Fibroblast of lung (primary cell): ENCODE measurements around the gene NDUFB2. TPM values are rescaled to one million over a fixed set of nuclear protein-coding genes. Genes with fewer than 3 reads are reported as not detected.
A peak's percentile ranks its signal among the peaks of the same experiment; 100 is the strongest.
"Not testable (repeated sequence)": the region's sequence is repeated elsewhere in the genome, so short reads cannot be mapped to it uniquely, and the experiment has no call there.

Experiments
- DNase-seq, 2 donors: peaks; one replicate each; pipeline versions ENCODE4 v3.0.0 to v3.0.0-alpha.2; 2010; ENCODE audit warnings: low read depth in 2 of 2
- H2AFZ ChIP-seq: 2 replicates; pipeline ENCODE4 v1.5.1; 2012; ENCODE audit warnings: low read length, control low read depth, inconsistent platforms
- H3K27ac ChIP-seq: 2 replicates; pipeline ENCODE4 v1.5.1; 2011; ENCODE audit warnings: low read length, control low read depth; ENCODE audit not compliant: insufficient read depth
- H3K27me3 ChIP-seq: 2 replicates; pipeline ENCODE4 v1.5.1; 2011; ENCODE audit warnings: mild to moderate bottlenecking, low read length; ENCODE audit not compliant: control insufficient read depth, insufficient read depth
- H3K36me3 ChIP-seq: 2 replicates; pipeline ENCODE4 v1.5.1; 2011; ENCODE audit warnings: low read length; ENCODE audit not compliant: control insufficient read depth, insufficient read depth
- H3K4me1 ChIP-seq: 2 replicates; pipeline ENCODE4 v1.5.1; 2011; ENCODE audit warnings: low read length; ENCODE audit not compliant: control insufficient read depth, insufficient read depth; ENCODE audit errors: extremely low read depth
- H3K4me2 ChIP-seq: 2 replicates; pipeline ENCODE4 v1.5.1; 2011; ENCODE audit warnings: low read length, control low read depth; ENCODE audit not compliant: insufficient read depth; ENCODE audit errors: extremely low read depth
- H3K4me3 ChIP-seq, 4 experiments: fragments of 200-600 bp in 1 of 4; sonication (generic) in 1 of 4; replicated peaks in 1 of 4; 2 replicates each; pipeline ENCODE4 v1.5.1; 2011 to 2016; ENCODE audit warnings: low read length in 4 of 4, low read depth in 3 of 4, mild to moderate bottlenecking in 3 of 4, control low read depth in 2 of 4, inconsistent platforms in 1 of 4, mixed read lengths in 1 of 4; ENCODE audit not compliant: insufficient read depth in 1 of 4; ENCODE audit errors: control extremely low read depth in 1 of 4
- H3K79me2 ChIP-seq: 2 replicates; pipeline ENCODE4 v1.5.1; 2012; ENCODE audit warnings: mild to moderate bottlenecking, low read length, inconsistent platforms; ENCODE audit not compliant: control insufficient read depth, insufficient read depth
- H3K9ac ChIP-seq: 2 replicates; pipeline ENCODE4 v1.5.1; 2011; ENCODE audit warnings: mild to moderate bottlenecking, low read length, control low read depth; ENCODE audit not compliant: insufficient read depth
- H3K9me3 ChIP-seq: 2 replicates; pipeline ENCODE4 v1.5.1; 2012; ENCODE audit warnings: low read depth, low read length; ENCODE audit not compliant: control insufficient read depth, insufficient read depth
- H4K20me1 ChIP-seq: 2 replicates; pipeline ENCODE4 v1.5.1; 2011; ENCODE audit warnings: low read length; ENCODE audit not compliant: control insufficient read depth, insufficient read depth; ENCODE audit errors: extremely low read depth
- CTCF ChIP-seq, 2 donors: IDR thresholded peaks in 1 of 2; conservative IDR thresholded peaks in 1 of 2; 1 replicate in 1 of 2; 2 replicates in 1 of 2; pipeline ENCODE4 v1.5.1; 2011 to 2012; ENCODE audit warnings: low read length in 2 of 2, control low read depth in 1 of 2, inconsistent platforms in 1 of 2, low read depth in 1 of 2, mild to moderate bottlenecking in 1 of 2
- EZH2 ChIP-seq: IDR thresholded peaks from 2 replicates; pipeline ENCODE4 v1.5.1; 2012; ENCODE audit warnings: low read length, control low read depth, mild to moderate bottlenecking; ENCODE audit errors: missing control alignments
- polyA plus RNA-seq, 2 donors: library from polyadenylated mRNA; depleted of rRNA in 1 of 2; stranded (reverse) in 1 of 2; unstranded in 1 of 2; fragments of >200 nt; gene quantifications; 2 replicates each; pipeline ENCODE4 v1.2.1, GENCODE V29; 2011 to 2012; ENCODE audit warnings: missing spikeins in 1 of 2
- total RNA-seq: library from RNA; depleted of rRNA; stranded (reverse); fragments of >200 nt; gene quantifications from 2 replicates; pipeline ENCODE4 v1.2.1, GENCODE V29; 2014

The NDUFB2 gene
- total and polyA plus RNA-seq, 2 donors (not counting 1 experiment from before 2014, with no cell fraction given) = 116 to 283 TPM

GRCh38 chr7:140657891-140658290, 38.6 kb upstream of the NDUFB2 start:
- H3K4me1 ChIP-seq = peaks cover 3% of the 10 kb centered on the region
- no peaks in the 10 kb centered on the region for H3K27me3 ChIP-seq
- no peak overlapping the region for H2AFZ ChIP-seq
- no peak overlapping the region for H3K27ac ChIP-seq
- H3K4me3 ChIP-seq = no peak overlapping the region
- no peak overlapping the region for H3K4me2 ChIP-seq
- DNase-seq = no peak
- H3K79me2 ChIP-seq = no peaks in the 10 kb centered on the region
- H3K9ac ChIP-seq = no peak overlapping the region
- H3K36me3 ChIP-seq = no peaks in the 10 kb centered on the region
- H3K9me3 ChIP-seq = no peaks in the 10 kb centered on the region
- H4K20me1 ChIP-seq = no peaks in the 10 kb centered on the region
- TF ChIP-seq CTCF (conservative IDR thresholded peaks at IDR 0.05 in 1 of 2, IDR thresholded peaks at IDR 0.05 in 1 of 2; ENCODE audit: low read depth in 1 of 2, low read length in 2 of 2) (no peak), EZH2 (no peak)

- Histone ChIP-seq H3K9me3 (no peaks in the 10 kb centered on the region), H3K4me1 (peaks cover 3% of the 10 kb centered on the region), H3K36me3 (no peaks in the 10 kb centered on the region), H3K9ac (no peak overlapping the region), H3K27me3 (no peaks in the 10 kb centered on the region), H3K79me2 (no peaks in the 10 kb centered on the region), H3K4me2 (no peak overlapping the region), H4K20me1 (no peaks in the 10 kb centered on the region), H3K27ac (no peak overlapping the region), H2AFZ (no peak overlapping the region), H3K4me3 (no peak overlapping the region)
- TF ChIP-seq CTCF (conservative IDR thresholded peaks at IDR 0.05 in 1 of 2, IDR thresholded peaks at IDR 0.05 in 1 of 2; ENCODE audit: low read depth in 1 of 2, low read length in 2 of 2) (no peak), EZH2 (no peak)
- DNase-seq = peak in 1 of 2 donors; percentile 33
Observed at GRCh38 chr7:140659856-140660255, 36.7 kb upstream of the NDUFB2 start.

- H3K27ac ChIP-seq = no peak overlapping the region
- no peak overlapping the region for H3K4me3 ChIP-seq
- no peaks in the 10 kb centered on the region for H4K20me1 ChIP-seq
- no peak overlapping the region for H3K9ac ChIP-seq
- H3K27me3 ChIP-seq = no peaks in the 10 kb centered on the region
- TF ChIP-seq EZH2 (no peak), CTCF (conservative IDR thresholded peaks at IDR 0.05 in 1 of 2, IDR thresholded peaks at IDR 0.05 in 1 of 2; ENCODE audit: low read depth in 1 of 2, low read length in 2 of 2) (peak in 1 of 2 donors; percentile 36)
- no peak overlapping the region for H3K4me2 ChIP-seq
- H3K79me2 ChIP-seq = no peaks in the 10 kb centered on the region
- no peaks in the 10 kb centered on the region for H3K9me3 ChIP-seq
- DNase-seq = peak in 1 of 2 donors; percentile 51
- H3K4me1 ChIP-seq = peaks cover 3% of the 10 kb centered on the region
- H3K36me3 ChIP-seq = no peaks in the 10 kb centered on the region
- no peak overlapping the region for H2AFZ ChIP-seq
Observed at GRCh38 chr7:140661124-140661523, 35.4 kb upstream of the NDUFB2 start.

GRCh38 chr7:140662938-140663337, 33.6 kb upstream of the NDUFB2 start:
- H3K27ac ChIP-seq, H3K4me3 ChIP-seq, H3K27me3 ChIP-seq, H3K36me3 ChIP-seq, H4K20me1 ChIP-seq, H3K79me2 ChIP-seq, H3K9ac ChIP-seq, H3K4me2 ChIP-seq, H3K4me1 ChIP-seq, H3K9me3 ChIP-seq, DNase-seq, H2AFZ ChIP-seq: not testable (repeated sequence)
